Upper lobe of left lung (tissue), 6 donors: ENCODE data around the gene PLXNA3. TPM values are rescaled to one million over a fixed set of nuclear protein-coding genes. Genes with fewer than 3 reads are reported as not detected.

ENCODE experiments used
- ATAC-seq, 2 donors: fragments of 200-7000 bp; cut with Tn5 transposase; one replicate each; pipeline ENCODE4 v1.9.1; 2022; ENCODE audit warnings: mild to moderate bottlenecking in 2 of 2, moderate library complexity in 2 of 2; ENCODE audit not compliant: low FRiP score in 2 of 2
- DNase-seq, 2 donors: peaks; one replicate each; pipeline ENCODE4 v3.0.0-alpha.2; 2019 to 2020
- H3K27ac ChIP-seq, 4 donors: fragments of 200-600 bp; sonication (generic); one replicate each; pipeline ENCODE4 v1.5.1; 2016 to 2019
- H3K27me3 ChIP-seq, 4 donors: fragments of 200-600 bp; sonication (generic); one replicate each; pipeline ENCODE4 v1.5.1; 2017 to 2019
- H3K36me3 ChIP-seq, 4 donors: fragments of 200-600 bp; sonication (generic); one replicate each; pipeline ENCODE4 v1.5.1; 2016 to 2019
- H3K4me1 ChIP-seq, 4 donors: fragments of 200-600 bp; sonication (generic); one replicate each; pipeline ENCODE4 v1.5.1; 2018 to 2019
- H3K4me3 ChIP-seq, 4 donors: fragments of 200-600 bp; sonication (generic); one replicate each; pipeline ENCODE4 v1.5.1; 2017 to 2019; ENCODE audit warnings: mild to moderate bottlenecking in 2 of 4, moderate library complexity in 1 of 4
- H3K9me3 ChIP-seq, 4 donors: fragments of 200-600 bp; sonication (generic); one replicate each; pipeline ENCODE4 v1.5.1; 2018 to 2019
- EP300 ChIP-seq, 4 donors: sonication (generic); formaldehyde crosslinking; IDR thresholded peaks; one replicate each; pipeline ENCODE4 v1.5.1; 2017; ENCODE audit warnings: antibody characterized with exemption in 4 of 4, control low read depth in 2 of 4
- POLR2A ChIP-seq, 4 donors: fragments of 450-650 bp; IDR thresholded peaks; one replicate each; pipeline ENCODE4 v1.5.1; 2016 to 2017; ENCODE audit warnings: antibody characterized with exemption in 4 of 4, mild to moderate bottlenecking in 2 of 4
- POLR2AphosphoS5 ChIP-seq, 2 donors: sonication (generic); formaldehyde crosslinking; IDR thresholded peaks; one replicate each; pipeline ENCODE4 v1.5.1; 2017; ENCODE audit warnings: antibody characterized with exemption in 2 of 2
- WGBS, 2 donors: methylation state at CpG; one replicate each; pipeline ENCODE4 v1.1.5; 2017 to 2018; 5-methylcytosine and 5-hydroxymethylcytosine counted together
- total RNA-seq, 6 donors: library from RNA; depleted of rRNA in 4 of 6; stranded (reverse); fragments of >200 nt in 4 of 6; gene quantifications; one replicate each; pipeline versions ENCODE4 v1.1.0 to v1.2.1, GENCODE V29; 2016 to 2021
- TF ChIP-seq, protein P1 (sequence below), 6 experiments: fragments of 450-650 bp in 4 of 6; fragments of 200-600 bp in 2 of 6; sonication (generic) in 2 of 6; IDR thresholded peaks; one replicate each; pipeline ENCODE4 v1.5.1; 2016 to 2019; ENCODE audit warnings: antibody characterized with exemption in 6 of 6
- donor health status: DM: no; HTN: no; CAD: no; lungs with moderate emphysema.
- donor health status: DM: no; HTN: yes; CAD: no; lungs with severe emphysema.

Gene PLXNA3
- total RNA-seq, 6 donors from 2014 or later, result 7.9 to 195 (median 36.3) TPM

DNA sequence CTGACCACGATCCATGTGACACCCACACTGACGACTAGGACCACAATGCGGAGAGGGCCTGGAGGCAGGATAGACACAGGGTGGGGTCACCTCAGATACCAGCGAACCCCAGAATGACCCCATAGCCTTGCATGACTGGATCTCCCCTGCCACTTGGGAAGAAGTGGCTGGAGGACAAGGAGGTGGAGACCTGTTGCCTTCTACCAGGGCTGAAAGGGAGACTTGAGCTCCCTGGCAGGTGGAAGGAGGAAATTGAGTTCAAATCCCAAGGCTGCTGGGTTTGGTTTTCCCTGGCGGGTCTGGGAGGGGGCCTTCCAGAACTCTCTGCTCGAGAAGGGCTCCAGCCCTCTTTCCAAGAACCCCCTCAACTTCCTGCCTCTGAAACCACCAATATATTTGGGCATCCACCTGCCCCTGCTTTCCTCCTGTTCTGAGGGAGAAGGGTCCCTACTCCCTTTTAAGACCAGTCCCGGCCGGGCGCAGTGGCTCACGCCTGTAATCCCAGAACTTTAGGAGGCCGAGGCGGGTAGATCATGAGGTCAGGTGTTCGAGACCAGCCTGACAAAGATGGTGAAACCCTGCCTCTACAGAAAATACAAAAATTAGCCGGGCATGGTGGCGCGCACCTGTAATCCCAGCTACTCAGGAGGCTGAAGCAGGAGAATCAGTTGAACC, 54.9 kb downstream of the PLXNA3 start:
- Histone ChIP-seq H3K4me1 (peaks cover 0 to 22% (median 0%) of the 10 kb centered on the region in 4 donors), H3K27ac (no peak overlapping the region), H3K36me3 (peaks cover 0 to 9% (median 2%) of the 10 kb centered on the region in 4 donors), H3K9me3 (peaks cover 0 to 18% (median 0%) of the 10 kb centered on the region in 4 donors), H3K4me3 (no peak overlapping the region), H3K27me3 (peaks cover 0 to 9% (median 0%) of the 10 kb centered on the region in 4 donors)
- TF ChIP-seq EP300 (IDR thresholded peaks at IDR 0.05), result no peak
- no peak for TF ChIP-seq POLR2A (IDR thresholded peaks at IDR 0.05)
- TF ChIP-seq POLR2AphosphoS5 (IDR thresholded peaks at IDR 0.05), result no peak
- TF ChIP-seq, protein P1, sequence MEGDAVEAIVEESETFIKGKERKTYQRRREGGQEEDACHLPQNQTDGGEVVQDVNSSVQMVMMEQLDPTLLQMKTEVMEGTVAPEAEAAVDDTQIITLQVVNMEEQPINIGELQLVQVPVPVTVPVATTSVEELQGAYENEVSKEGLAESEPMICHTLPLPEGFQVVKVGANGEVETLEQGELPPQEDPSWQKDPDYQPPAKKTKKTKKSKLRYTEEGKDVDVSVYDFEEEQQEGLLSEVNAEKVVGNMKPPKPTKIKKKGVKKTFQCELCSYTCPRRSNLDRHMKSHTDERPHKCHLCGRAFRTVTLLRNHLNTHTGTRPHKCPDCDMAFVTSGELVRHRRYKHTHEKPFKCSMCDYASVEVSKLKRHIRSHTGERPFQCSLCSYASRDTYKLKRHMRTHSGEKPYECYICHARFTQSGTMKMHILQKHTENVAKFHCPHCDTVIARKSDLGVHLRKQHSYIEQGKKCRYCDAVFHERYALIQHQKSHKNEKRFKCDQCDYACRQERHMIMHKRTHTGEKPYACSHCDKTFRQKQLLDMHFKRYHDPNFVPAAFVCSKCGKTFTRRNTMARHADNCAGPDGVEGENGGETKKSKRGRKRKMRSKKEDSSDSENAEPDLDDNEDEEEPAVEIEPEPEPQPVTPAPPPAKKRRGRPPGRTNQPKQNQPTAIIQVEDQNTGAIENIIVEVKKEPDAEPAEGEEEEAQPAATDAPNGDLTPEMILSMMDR (IDR thresholded peaks at IDR 0.05), result no peak
- ATAC-seq, result no peak
- DNase-seq, result no peak
- WGBS, 2 donors, result 86 to 100% methylated on average over 3 to 16 of the region's 16 CpGs

DNA sequence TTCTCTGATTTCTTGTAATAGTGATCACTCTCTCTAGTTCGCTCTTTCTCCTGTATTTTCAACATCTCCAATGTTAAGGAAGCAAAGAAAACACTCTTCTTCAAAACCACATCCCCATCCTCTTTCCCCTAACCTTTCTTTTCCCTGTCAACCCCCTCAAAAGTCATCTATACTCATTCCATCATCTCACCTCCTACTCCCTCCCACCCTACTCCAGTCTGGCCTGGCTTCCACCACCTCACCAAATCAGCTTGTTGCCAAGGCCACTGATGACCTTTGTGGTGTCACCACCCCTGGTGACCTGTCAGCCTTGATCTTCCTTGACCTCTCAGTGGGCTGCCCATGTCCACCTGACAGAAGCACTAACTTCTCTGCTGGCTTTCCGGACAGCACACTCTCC, 55.6 kb downstream of the PLXNA3 start:
- ATAC-seq (no peak), DNase-seq (no peak)
- Histone ChIP-seq H3K9me3 (peaks cover 0 to 18% (median 0%) of the 10 kb centered on the region in 4 donors), H3K4me3 (no peak overlapping the region), H3K27me3 (peaks cover 0 to 9% (median 0%) of the 10 kb centered on the region in 4 donors), H3K4me1 (peaks cover 0 to 22% (median 0%) of the 10 kb centered on the region in 4 donors), H3K27ac (no peak overlapping the region), H3K36me3 (peaks cover 0 to 4% (median 2%) of the 10 kb centered on the region in 4 donors)
- TF ChIP-seq, protein P1 (IDR thresholded peaks at IDR 0.05), result no peak
- TF ChIP-seq POLR2A (IDR thresholded peaks at IDR 0.05) (no peak), POLR2AphosphoS5 (IDR thresholded peaks at IDR 0.05) (no peak), EP300 (IDR thresholded peaks at IDR 0.05) (no peak)
- 83 to 95% methylated on average over 2 of the region's 2 CpGs for WGBS, 2 donors

DNA sequence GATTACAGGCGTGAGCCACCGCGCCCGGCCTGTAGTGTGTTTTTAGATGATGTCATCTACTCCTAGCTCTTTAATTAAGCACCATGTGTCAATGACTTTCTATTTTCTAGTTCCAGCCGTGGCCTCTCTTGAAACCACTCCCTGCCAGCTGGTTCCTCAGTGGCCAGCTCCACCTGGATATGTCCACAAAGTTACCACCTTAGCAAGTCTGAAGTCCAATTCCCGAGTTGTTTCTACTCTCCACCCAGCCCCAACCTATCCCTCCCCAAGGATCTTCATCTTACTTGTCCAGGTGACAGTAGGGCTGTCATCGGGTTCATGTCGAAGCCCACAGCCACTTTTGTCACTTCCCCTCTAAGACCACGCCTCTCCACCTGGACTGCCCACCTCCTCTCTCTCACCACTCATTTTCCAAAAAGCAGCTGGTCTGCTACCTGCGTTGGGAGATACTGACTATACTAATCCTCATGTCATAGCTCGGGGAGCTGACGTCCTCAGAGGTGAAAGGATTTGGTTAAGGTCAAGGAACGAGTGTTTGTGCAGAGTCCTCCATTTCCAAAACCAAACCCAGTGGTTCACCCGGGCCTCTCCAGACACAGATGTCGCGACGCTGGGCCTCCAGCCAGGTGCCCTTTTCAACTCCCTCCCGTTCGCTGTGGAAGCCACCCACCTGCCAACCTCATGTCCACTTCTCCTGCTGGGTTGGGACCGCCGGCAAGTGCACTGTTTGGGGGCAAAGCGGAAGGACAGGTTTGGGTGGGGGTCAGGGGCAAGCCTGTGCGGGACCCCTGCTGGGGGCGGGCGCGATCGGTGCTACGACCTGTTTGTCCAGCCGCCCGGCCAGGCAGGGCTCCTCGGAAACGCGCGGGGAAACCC, 57.2 kb downstream of the PLXNA3 start:
- peak overlapping the region; percentile 91 to 94 (median 93) for H3K27ac ChIP-seq
- H3K9me3 ChIP-seq, result peaks cover 0 to 8% (median 0%) of the 10 kb centered on the region in 4 donors
- peak in 1 of 2 donors; percentile 2 for ATAC-seq
- TF ChIP-seq POLR2A (IDR thresholded peaks at IDR 0.05), result no peak
- TF ChIP-seq EP300 (IDR thresholded peaks at IDR 0.05), result no peak
- TF ChIP-seq, protein P1 (IDR thresholded peaks at IDR 0.05), result no peak
- TF ChIP-seq POLR2AphosphoS5 (IDR thresholded peaks at IDR 0.05), result no peak
- H3K4me1 ChIP-seq, result peaks cover 0 to 22% (median 0%) of the 10 kb centered on the region in 4 donors
- H3K36me3 ChIP-seq, result peaks cover 0 to 4% (median 0%) of the 10 kb centered on the region in 4 donors
- DNase-seq, result no peak
- peaks cover 0 to 9% (median 0%) of the 10 kb centered on the region in 4 donors for H3K27me3 ChIP-seq
- H3K4me3 ChIP-seq, result peak overlapping the region; percentile 57 to 69 (median 66)
- WGBS, 2 donors, result 37 to 51% methylated on average over 12 to 23 of the region's 34 CpGs

DNA sequence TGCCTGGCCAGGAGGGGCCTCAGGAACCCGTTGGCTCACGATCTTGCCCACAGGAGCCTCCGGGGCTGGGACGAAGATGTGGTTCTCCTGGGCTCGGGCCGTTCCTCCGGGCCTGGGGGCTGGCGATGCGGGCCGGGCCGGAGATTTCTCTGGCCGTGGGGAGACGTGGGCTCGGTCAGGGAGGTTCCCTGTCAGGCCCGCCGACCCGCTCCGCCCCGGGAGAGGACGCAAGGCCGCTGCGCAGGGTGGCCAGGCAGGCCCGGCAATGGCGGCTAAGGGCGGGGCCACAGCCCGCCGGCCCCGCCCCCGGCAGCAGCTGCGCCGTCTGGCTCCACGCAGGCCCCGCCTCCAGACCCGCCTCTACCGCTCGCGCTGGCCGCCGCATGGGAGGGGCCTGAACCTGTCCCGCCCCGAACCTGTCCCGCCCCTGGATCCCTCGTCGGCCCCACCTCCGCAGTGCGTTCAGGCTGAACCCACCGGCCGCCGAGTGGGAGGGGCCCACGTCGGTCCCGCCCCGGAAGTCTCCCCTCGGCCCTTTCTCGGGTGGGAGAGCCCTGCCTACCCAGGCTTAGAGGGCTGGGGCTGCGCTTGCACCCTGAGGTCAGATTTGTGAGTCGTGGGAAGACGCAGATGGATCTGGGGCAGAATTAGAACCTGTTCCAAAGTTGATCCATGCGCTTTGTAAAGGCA, 58.0 kb downstream of the PLXNA3 start, which contains the start of gene FAM3A:
Gene FAM3A, minus strand, starts transcription at position 267 of the 690 bp plus-strand sequence. CDS start 460 bp downstream, outside the sequence.
- ATAC-seq (peak; percentile 95 to 99), DNase-seq (peak; percentile 95 to 98)
- H3K36me3 ChIP-seq, result peaks cover 0 to 4% (median 0%) of the 10 kb centered on the region in 4 donors
- peaks cover 0 to 8% (median 0%) of the 10 kb centered on the region in 4 donors for H3K9me3 ChIP-seq
- peak within 1 kb of the TSS; percentile 91 to 94 (median 93) for H3K27ac ChIP-seq
- peaks cover 0 to 9% (median 0%) of the 10 kb centered on the region in 4 donors for H3K27me3 ChIP-seq
- TF ChIP-seq, protein P1 (IDR thresholded peaks at IDR 0.05), result no peak
- TF ChIP-seq POLR2A (IDR thresholded peaks at IDR 0.05) (peak; percentile 20 to 94 (median 60)), POLR2AphosphoS5 (IDR thresholded peaks at IDR 0.05) (peak; percentile 76 to 87)
- peak within 1 kb of the TSS; percentile 57 to 69 (median 66) for H3K4me3 ChIP-seq
- WGBS, 2 donors, result 0 to 40% methylated on average over 1 to 38 of the region's 59 CpGs
- peaks cover 0 to 22% (median 0%) of the 10 kb centered on the region in 4 donors for H3K4me1 ChIP-seq
